Neural progenitor cell (in vitro differentiated cells): Measurements from ENCODE around the gene TMCO1.

Experiments
- EZH2 ChIP-seq: fragments of 200-600 bp; sonication (generic); IDR thresholded peaks from 2 replicates; pipeline ENCODE4 v1.6.1; 2017; ENCODE audit warnings: antibody characterized with exemption, mild to moderate bottlenecking, moderate library complexity
- TF ChIP-seq, protein P1 (sequence below): fragments of 200-600 bp; sonication (generic); IDR thresholded peaks from 2 replicates; pipeline ENCODE4 v1.5.1; 2017; ENCODE audit warnings: antibody characterized with exemption, mild to moderate bottlenecking

- TF ChIP-seq EZH2 = no peak
- TF ChIP-seq, protein P1, sequence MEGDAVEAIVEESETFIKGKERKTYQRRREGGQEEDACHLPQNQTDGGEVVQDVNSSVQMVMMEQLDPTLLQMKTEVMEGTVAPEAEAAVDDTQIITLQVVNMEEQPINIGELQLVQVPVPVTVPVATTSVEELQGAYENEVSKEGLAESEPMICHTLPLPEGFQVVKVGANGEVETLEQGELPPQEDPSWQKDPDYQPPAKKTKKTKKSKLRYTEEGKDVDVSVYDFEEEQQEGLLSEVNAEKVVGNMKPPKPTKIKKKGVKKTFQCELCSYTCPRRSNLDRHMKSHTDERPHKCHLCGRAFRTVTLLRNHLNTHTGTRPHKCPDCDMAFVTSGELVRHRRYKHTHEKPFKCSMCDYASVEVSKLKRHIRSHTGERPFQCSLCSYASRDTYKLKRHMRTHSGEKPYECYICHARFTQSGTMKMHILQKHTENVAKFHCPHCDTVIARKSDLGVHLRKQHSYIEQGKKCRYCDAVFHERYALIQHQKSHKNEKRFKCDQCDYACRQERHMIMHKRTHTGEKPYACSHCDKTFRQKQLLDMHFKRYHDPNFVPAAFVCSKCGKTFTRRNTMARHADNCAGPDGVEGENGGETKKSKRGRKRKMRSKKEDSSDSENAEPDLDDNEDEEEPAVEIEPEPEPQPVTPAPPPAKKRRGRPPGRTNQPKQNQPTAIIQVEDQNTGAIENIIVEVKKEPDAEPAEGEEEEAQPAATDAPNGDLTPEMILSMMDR = no peak
Measured at GRCh38 chr1:165795894-165796293, 27.2 kb upstream of the TMCO1 start.
